ENCODE data around the gene PI4KA.
A peak's percentile ranks its signal among the peaks of the same experiment; 100 is the strongest.

The PI4KA gene

DNA sequence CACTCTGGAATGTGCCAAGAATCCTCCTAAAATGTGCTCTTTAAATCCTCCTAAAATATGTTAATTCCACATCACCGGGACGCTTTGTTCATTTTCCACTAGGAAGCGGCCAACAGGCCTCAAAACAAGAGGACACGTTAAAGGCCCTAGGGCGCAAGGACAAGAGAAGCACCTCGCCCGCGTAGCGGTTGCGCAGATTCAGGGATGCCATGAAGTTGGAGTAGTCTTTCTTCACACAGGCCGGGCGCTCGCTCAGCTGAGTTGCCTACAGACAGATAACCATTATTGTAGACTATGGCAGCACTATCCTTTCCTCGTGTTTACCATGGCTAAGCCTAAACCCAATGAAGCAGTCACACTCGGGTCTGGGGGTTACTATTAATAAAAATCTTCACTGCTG is 114.2 kb downstream of the PI4KA start:
- TF ChIP-seq EZH2phosphoT487 (IDR thresholded peaks at IDR 0.05; ENCODE audit: borderline replicate concordance, low read length) (no peak), CTCF (IDR thresholded peaks at IDR 0.05; ENCODE audit: low read depth, low read length, poor library complexity, severe bottlenecking) (no peak)
- Histone ChIP-seq H4K20me1 (ENCODE audit: control insufficient read depth, insufficient read depth, low read depth, low read length) (no peaks in the 10 kb centered on the region), H3K4me3 (ENCODE audit: low read length) (no peak overlapping the region), H3K4me1 (ENCODE audit: control insufficient read depth, low read length) (peaks cover 7% of the 10 kb centered on the region), H3F3A (ENCODE audit: control insufficient read depth, insufficient read depth) (no peaks in the 10 kb centered on the region), H3K79me2 (ENCODE audit: control insufficient read depth, low read length) (no peaks in the 10 kb centered on the region), H3K27ac (ENCODE audit: low read depth, low read length) (no peak overlapping the region), H3K27me3 (ENCODE audit: control insufficient read depth, low read length) (no peaks in the 10 kb centered on the region), H3K36me3 (ENCODE audit: control insufficient read depth, low read length) (peaks cover 54% of the 10 kb centered on the region), H3K4me2 (ENCODE audit: low read length) (no peak overlapping the region), H3K9me2 (replicated peaks; ENCODE audit: control insufficient read depth, low read length) (no peaks in the 10 kb centered on the region), H3K9me3 (ENCODE audit: control insufficient read depth, insufficient read depth, low read length) (no peaks in the 10 kb centered on the region)

DNA sequence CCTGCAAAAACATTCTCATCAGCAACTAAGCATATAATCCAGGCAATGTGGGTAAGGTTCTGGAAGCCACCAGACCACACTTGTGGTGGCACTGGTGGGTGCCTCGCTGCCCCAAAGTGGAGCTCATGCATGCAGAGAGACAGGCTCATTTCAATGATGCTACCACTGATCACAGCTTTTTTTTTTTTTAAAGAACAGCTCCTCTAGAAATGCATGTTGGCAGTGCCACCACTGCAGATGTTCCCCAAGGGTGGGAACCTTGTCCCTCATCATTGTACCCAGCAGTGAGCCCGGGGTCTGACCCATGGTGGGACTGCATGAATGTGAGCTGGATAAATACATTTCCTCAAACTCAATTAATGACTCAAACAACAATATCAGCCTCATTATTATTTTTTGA is 115.8 kb downstream of the PI4KA start:
- no peak for TF ChIP-seq CTCF (IDR thresholded peaks at IDR 0.05; ENCODE audit: low read depth, low read length, poor library complexity, severe bottlenecking)
- TF ChIP-seq EZH2phosphoT487 (IDR thresholded peaks at IDR 0.05; ENCODE audit: borderline replicate concordance, low read length), result no peak
- no peak overlapping the region for H3K4me3 ChIP-seq (ENCODE audit: low read length)
- H3K4me2 ChIP-seq (ENCODE audit: low read length), result no peak overlapping the region
- H3K27ac ChIP-seq (ENCODE audit: low read depth, low read length), result no peak overlapping the region
- H3K4me1 ChIP-seq (ENCODE audit: control insufficient read depth, low read length), result no peaks in the 10 kb centered on the region
- H3K9me2 ChIP-seq (replicated peaks; ENCODE audit: control insufficient read depth, low read length), result no peaks in the 10 kb centered on the region
- H3K36me3 ChIP-seq (ENCODE audit: control insufficient read depth, low read length), result peaks cover 51% of the 10 kb centered on the region
- no peaks in the 10 kb centered on the region for H3F3A ChIP-seq (ENCODE audit: control insufficient read depth, insufficient read depth)
- no peaks in the 10 kb centered on the region for H4K20me1 ChIP-seq (ENCODE audit: control insufficient read depth, insufficient read depth, low read depth, low read length)
- H3K79me2 ChIP-seq (ENCODE audit: control insufficient read depth, low read length), result no peaks in the 10 kb centered on the region
- H3K9me3 ChIP-seq (ENCODE audit: control insufficient read depth, insufficient read depth, low read length), result no peaks in the 10 kb centered on the region
- no peaks in the 10 kb centered on the region for H3K27me3 ChIP-seq (ENCODE audit: control insufficient read depth, low read length)

DNA sequence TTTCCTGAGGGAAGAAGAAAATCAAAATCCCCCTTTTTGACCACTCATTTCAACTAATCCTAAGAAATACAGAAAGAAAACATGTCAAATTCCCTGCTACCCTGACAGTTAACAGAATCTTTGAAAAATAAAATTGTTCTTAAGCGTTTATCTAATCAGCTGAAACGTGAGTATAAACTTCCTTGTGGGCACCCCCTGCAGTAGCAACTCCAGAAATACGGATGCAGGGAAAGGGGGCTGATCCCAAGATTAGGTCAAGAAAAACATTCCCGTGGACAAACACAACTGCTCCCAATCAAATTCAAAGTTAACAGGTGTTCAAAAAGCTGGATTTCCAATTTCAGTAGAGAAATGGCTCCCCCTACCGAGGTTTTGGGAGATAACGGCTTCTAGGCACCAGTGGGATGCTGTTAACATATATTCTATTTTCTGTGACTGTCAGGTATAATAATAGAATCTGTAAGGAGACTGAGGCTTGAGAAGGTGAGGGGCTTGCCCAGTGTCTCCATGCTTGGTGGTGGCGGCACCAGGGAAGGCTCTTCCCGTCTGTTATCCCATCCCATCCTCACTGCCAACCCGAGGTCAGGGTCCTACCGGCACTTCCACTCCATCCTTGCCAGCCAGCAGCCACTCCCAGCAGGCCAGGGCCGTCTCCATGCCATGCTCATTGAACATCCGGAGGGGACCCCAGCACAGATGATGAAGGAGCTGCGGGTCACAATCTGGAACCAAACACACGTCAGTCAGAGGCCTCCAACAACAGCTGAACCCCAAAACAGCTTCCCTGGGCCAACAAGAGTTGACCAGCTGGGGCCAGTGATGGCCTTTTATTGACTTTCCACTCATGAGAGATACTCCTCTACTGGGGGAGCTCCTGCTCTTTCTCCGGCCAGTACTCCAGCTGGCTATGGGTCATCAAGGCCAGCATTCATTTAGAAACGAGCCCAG is 116.7 kb downstream of the PI4KA start:
- H3K4me1 ChIP-seq (ENCODE audit: control insufficient read depth, low read length), result no peaks in the 10 kb centered on the region
- peaks cover 42% of the 10 kb centered on the region for H3K36me3 ChIP-seq (ENCODE audit: control insufficient read depth, low read length)
- no peaks in the 10 kb centered on the region for H3K9me2 ChIP-seq (replicated peaks; ENCODE audit: control insufficient read depth, low read length)
- H4K20me1 ChIP-seq (ENCODE audit: control insufficient read depth, insufficient read depth, low read depth, low read length), result no peaks in the 10 kb centered on the region
- no peaks in the 10 kb centered on the region for H3K79me2 ChIP-seq (ENCODE audit: control insufficient read depth, low read length)
- H3K4me2 ChIP-seq (ENCODE audit: low read length), result no peak overlapping the region
- no peak overlapping the region for H3K4me3 ChIP-seq (ENCODE audit: low read length)
- no peak overlapping the region for H3K27ac ChIP-seq (ENCODE audit: low read depth, low read length)
- no peaks in the 10 kb centered on the region for H3F3A ChIP-seq (ENCODE audit: control insufficient read depth, insufficient read depth)
- no peaks in the 10 kb centered on the region for H3K9me3 ChIP-seq (ENCODE audit: control insufficient read depth, insufficient read depth, low read length)
- H3K27me3 ChIP-seq (ENCODE audit: control insufficient read depth, low read length), result no peaks in the 10 kb centered on the region
- TF ChIP-seq EZH2phosphoT487 (IDR thresholded peaks at IDR 0.05; ENCODE audit: borderline replicate concordance, low read length) (no peak), CTCF (IDR thresholded peaks at IDR 0.05; ENCODE audit: low read depth, low read length, poor library complexity, severe bottlenecking) (peak; percentile 89)
